IPS-18a (cell line): ENCODE measurements around the gene CCDC50.

Source experiments
- H3K27ac ChIP-seq: one replicate; pipeline ENCODE4 v1.5.1; 2013; ENCODE audit warnings: low read length
- H3K27me3 ChIP-seq: one replicate; pipeline ENCODE4 v1.6.1; 2013; ENCODE audit warnings: mild to moderate bottlenecking, low read length; ENCODE audit not compliant: control insufficient read depth, insufficient read depth
- H3K36me3 ChIP-seq: one replicate; pipeline ENCODE4 v1.6.1; 2013; ENCODE audit warnings: low read depth, low read length; ENCODE audit not compliant: control insufficient read depth
- H3K4me1 ChIP-seq: one replicate; pipeline ENCODE4 v1.6.1; 2013; ENCODE audit warnings: low read depth, low read length; ENCODE audit not compliant: control insufficient read depth
- H3K4me3 ChIP-seq: one replicate; pipeline ENCODE4 v1.5.1; 2013; ENCODE audit warnings: low read length
- H3K9ac ChIP-seq: one replicate; pipeline ENCODE4 v1.6.1; 2013; ENCODE audit warnings: mild to moderate bottlenecking, low read length, moderate library complexity
- H3K9me3 ChIP-seq: one replicate; pipeline ENCODE4 v1.6.1; 2013; ENCODE audit warnings: low read depth, low read length; ENCODE audit not compliant: control insufficient read depth

Gene CCDC50

DNA sequence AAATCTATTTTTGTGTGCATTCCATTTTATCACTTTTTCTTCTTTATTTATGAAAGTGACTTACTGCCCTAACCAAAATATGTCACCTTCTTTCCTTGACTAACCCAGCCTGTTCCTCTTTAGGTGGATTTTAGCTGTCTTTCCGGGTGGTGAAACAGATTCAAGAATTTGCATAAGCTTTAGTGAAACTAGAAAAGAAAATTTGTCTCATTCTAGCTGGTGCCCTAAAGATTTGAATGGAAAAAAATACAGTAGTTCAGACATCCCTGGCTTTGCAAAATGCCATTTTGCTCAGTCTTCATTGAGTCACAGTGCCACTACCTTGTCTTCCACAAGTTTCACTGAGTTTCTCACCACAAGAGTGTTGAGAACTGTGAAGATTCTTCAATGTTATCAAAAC is 28.2 kb upstream of the CCDC50 start:
- no peak overlapping the region for H3K27ac ChIP-seq
- no peaks in the 10 kb centered on the region for H3K36me3 ChIP-seq
- no peaks in the 10 kb centered on the region for H3K9me3 ChIP-seq
- H3K4me1 ChIP-seq, result peaks cover 10% of the 10 kb centered on the region
- H3K27me3 ChIP-seq, result no peaks in the 10 kb centered on the region
- H3K4me3 ChIP-seq, result no peak overlapping the region
- no peak overlapping the region for H3K9ac ChIP-seq

DNA sequence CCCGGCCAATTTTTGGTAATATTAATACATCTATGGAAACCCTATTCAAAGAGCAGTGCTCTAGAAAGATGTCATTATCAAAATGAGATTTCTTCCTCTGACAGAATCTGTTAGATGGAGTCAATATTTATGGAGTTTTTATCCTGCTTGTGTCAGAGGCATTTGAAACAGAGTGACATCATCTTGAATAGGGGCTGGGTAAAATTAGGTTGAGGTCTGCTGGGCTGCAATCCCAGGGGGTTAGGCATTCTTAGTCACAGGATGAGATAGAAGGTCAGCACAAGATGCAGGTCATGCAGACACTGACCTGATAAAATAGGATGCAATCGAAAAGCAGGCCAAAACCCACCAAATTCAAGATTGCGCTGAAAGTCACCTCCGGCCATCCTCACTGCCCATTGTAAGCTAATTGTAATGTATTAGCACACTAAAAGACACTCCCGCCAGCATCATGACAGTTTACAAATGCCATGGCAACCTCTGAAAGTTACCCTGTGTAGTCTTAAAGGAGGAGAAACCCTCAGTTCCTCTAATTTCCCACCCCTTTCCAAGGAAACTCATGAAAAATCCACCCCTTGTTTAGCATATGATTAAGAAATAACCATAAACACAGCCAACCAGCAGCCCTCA is 27.3 kb upstream of the CCDC50 start:
- Histone ChIP-seq H3K9ac (no peak overlapping the region), H3K27me3 (no peaks in the 10 kb centered on the region), H3K4me3 (no peak overlapping the region), H3K27ac (no peak overlapping the region), H3K36me3 (no peaks in the 10 kb centered on the region), H3K4me1 (peaks cover 10% of the 10 kb centered on the region), H3K9me3 (no peaks in the 10 kb centered on the region)

DNA sequence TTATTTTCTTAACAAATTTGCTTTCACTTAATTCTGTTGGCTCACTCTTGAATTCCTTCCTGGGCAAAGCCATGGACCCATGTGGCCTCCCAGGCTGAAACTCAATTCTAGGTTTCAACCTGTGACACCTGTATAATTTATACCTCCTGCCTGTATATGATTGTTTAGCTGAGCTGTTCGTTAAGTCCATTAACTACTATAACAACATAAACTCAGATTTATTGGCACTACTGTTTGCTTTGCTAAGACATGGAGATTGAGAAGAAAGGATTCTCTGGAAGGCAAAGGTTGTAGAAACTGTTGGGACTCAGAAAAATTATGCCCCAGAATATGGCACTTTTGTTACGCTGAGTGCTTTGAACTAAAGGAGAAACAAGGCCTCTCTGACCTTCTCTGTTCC is 26.7 kb upstream of the CCDC50 start:
- H3K4me1 ChIP-seq, result peaks cover 10% of the 10 kb centered on the region
- no peaks in the 10 kb centered on the region for H3K36me3 ChIP-seq
- H3K27ac ChIP-seq, result no peak overlapping the region
- H3K9ac ChIP-seq, result no peak overlapping the region
- no peak overlapping the region for H3K4me3 ChIP-seq
- H3K9me3 ChIP-seq, result no peaks in the 10 kb centered on the region
- no peaks in the 10 kb centered on the region for H3K27me3 ChIP-seq

DNA sequence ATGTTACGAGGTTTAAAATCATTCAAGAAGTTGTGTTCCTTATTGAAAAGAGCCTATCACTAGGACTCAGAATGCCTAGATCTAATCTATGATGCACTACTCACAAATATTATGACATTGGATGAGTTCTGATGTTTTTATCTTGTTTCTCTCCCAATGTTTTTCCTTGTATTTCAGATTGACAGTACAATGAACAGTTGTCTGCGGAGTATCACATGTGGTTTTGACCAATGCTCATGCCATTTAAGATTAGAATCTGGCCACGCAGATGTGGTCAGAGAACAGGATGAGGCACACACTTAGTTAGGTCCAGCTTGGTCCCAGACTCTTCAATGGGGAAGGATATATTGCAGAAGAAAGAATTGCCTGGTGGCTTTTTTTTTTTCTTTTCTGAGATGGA is 25.6 kb upstream of the CCDC50 start:
- Histone ChIP-seq H3K27ac (no peak overlapping the region), H3K9ac (no peak overlapping the region), H3K4me3 (no peak overlapping the region), H3K36me3 (no peaks in the 10 kb centered on the region), H3K4me1 (peaks cover 10% of the 10 kb centered on the region), H3K27me3 (no peaks in the 10 kb centered on the region), H3K9me3 (no peaks in the 10 kb centered on the region)

DNA sequence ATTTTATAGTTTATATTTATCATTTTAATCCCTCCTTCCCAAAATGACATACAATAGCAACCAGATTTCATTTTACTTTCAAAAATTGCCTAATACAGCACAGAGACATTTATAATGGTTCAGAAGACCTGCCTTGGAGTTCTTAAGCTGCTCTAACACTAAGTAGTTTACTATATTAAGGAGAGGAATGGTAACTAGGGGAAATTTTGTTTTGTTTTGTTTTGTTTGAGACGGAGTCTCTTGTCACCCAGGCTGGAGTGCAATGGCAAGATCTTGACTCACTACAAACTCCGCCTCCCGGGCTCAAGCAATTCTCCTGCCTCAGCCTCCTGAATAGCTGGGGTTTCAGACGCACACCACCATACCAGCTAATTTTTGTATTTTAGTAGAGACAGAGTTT is 22.8 kb upstream of the CCDC50 start:
- H3K9me3 ChIP-seq, result no peaks in the 10 kb centered on the region
- no peaks in the 10 kb centered on the region for H3K36me3 ChIP-seq
- H3K27me3 ChIP-seq, result no peaks in the 10 kb centered on the region
- H3K9ac ChIP-seq, result no peak overlapping the region
- H3K27ac ChIP-seq, result no peak overlapping the region
- peaks cover 10% of the 10 kb centered on the region for H3K4me1 ChIP-seq
- H3K4me3 ChIP-seq, result no peak overlapping the region

DNA sequence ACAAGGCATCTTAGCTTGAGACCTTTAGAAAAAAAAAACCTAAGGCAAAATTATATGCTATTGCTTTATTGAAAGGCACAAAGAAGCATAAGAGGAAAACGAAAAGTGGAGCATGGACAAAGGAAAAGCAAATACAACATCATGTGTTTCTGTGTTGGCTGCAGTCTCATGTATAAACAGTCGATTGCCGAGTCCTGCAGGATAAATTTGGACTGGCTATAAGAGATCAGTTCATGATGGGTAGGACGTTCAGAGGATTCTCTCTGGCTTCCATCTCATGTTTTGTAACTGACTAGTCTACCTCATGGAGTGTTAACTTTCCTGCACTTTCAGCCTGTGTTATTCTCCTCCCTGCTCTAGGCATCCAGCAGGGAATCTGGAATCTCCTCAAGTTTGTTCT is 21.9 kb upstream of the CCDC50 start:
- H3K9me3 ChIP-seq, result no peaks in the 10 kb centered on the region
- H3K4me3 ChIP-seq, result no peak overlapping the region
- no peaks in the 10 kb centered on the region for H3K27me3 ChIP-seq
- H3K36me3 ChIP-seq, result no peaks in the 10 kb centered on the region
- peaks cover 5% of the 10 kb centered on the region for H3K4me1 ChIP-seq
- no peak overlapping the region for H3K27ac ChIP-seq
- no peak overlapping the region for H3K9ac ChIP-seq

DNA sequence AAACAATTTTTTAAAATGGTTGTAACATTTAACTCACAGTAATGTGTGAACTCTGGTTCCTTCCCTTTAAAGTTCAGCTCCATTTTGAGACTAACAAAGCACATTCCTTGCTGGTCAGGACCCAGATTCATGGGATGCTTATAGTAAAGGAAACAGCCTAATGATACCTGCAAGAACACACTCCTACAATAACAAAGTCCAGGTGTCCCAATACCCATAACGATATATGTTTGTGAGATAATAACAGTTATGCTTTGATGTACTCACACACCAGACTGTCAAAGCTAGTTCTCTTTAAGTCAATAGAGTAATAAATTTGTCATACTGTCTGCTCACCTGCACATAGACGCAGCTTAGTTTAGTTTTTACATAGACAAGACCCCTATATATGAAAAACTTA is 15.9 kb upstream of the CCDC50 start:
- no peak overlapping the region for H3K4me3 ChIP-seq
- H3K27me3 ChIP-seq, result no peaks in the 10 kb centered on the region
- H3K9me3 ChIP-seq, result no peaks in the 10 kb centered on the region
- H3K9ac ChIP-seq, result no peak overlapping the region
- H3K36me3 ChIP-seq, result no peaks in the 10 kb centered on the region
- no peaks in the 10 kb centered on the region for H3K4me1 ChIP-seq
- H3K27ac ChIP-seq, result no peak overlapping the region

DNA sequence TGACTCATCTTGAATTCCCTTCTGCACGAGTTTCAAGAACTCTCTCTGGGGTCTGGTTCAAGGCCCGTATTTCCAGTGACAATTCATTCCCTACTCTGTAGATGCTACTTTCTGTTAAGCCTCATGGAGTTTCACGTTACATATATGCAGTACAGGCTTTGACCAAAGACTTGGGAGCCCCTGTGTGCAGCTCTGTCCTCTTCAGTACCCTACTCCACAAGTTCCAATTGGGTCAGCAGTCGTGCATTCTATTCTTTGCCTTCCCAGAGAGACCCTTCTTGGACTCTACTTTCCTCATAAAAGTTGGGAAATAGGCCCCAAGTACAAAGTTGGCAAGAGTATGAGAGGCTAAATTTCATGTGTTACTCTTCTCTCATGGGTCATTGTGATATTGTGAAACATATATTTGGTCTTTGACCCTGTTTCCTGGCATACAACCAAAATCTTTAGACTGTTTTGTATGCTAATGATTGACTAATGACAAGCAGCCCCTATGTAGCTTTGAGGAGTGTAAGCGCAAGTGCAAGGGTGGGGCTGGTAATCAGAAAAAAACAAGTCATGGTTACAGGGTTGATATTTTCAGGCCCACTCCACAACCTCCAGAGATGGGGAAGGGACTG is 15.0 kb upstream of the CCDC50 start:
- Histone ChIP-seq H3K4me1 (no peaks in the 10 kb centered on the region), H3K9ac (no peak overlapping the region), H3K9me3 (no peaks in the 10 kb centered on the region), H3K27me3 (no peaks in the 10 kb centered on the region), H3K36me3 (no peaks in the 10 kb centered on the region), H3K27ac (no peak overlapping the region), H3K4me3 (no peak overlapping the region)

DNA sequence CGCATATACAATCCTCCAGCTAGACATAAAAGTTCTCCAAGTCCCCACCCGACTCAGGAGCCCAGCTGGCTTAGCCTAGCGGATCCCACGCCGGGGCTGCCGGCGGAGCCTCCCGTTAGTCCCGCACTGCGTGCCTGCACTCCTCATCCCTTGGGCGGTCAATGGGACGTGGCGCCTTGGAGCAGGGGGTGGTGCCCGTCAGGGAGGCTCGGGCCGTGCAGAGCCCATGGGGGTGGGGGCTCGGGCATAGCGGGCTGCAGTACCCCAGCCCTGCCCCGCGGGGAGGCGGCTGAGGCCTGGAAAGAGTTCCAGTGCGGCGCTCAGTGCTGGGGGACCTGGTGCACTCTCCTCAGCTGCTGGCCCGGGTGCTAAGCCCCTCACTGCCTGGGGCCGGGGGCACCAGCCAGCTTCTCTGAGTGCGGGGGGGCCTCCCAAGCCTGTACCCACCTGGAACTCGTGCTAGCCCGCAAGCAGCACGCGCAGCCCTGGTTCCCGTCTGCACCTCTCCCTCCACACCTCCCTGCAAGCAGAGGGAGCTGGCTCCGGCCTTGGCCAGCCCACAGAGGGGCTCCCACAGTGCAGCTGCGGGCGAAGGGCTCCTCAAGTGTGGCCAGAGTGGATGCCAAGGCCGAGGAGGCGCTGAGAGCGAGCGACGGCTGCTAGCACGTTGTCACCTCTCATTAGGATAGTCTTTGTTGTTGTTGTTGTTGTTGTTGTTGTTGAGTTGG is 12.2 kb upstream of the CCDC50 start:
- H3K4me1 ChIP-seq, result no peaks in the 10 kb centered on the region
- no peak overlapping the region for H3K9ac ChIP-seq
- no peak overlapping the region for H3K27ac ChIP-seq
- no peaks in the 10 kb centered on the region for H3K9me3 ChIP-seq
- H3K27me3 ChIP-seq, result no peaks in the 10 kb centered on the region
- no peak overlapping the region for H3K4me3 ChIP-seq
- H3K36me3 ChIP-seq, result no peaks in the 10 kb centered on the region

DNA sequence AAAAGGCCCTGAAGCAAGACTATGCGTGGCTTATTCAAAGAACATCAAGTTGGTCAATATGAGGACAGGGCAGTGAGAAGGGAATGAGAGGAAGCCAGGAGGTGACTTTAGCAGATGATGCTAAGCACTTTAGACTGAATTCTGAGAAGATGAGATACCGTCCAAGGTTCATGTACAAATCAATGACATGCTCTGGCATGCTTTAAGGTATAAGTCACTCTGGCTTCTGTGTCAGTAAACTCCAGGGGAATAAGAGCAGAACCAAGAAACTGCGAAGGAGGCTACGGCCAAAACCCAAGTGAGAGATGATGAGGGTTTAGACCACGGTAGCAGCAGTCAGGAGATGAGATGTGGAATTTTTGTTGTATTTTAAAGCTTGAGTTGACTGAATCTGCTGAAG is 8.9 kb upstream of the CCDC50 start:
- Histone ChIP-seq H3K27ac (no peak overlapping the region), H3K4me1 (no peaks in the 10 kb centered on the region), H3K36me3 (no peaks in the 10 kb centered on the region), H3K9ac (no peak overlapping the region), H3K27me3 (no peaks in the 10 kb centered on the region), H3K4me3 (no peak overlapping the region), H3K9me3 (no peaks in the 10 kb centered on the region)

DNA sequence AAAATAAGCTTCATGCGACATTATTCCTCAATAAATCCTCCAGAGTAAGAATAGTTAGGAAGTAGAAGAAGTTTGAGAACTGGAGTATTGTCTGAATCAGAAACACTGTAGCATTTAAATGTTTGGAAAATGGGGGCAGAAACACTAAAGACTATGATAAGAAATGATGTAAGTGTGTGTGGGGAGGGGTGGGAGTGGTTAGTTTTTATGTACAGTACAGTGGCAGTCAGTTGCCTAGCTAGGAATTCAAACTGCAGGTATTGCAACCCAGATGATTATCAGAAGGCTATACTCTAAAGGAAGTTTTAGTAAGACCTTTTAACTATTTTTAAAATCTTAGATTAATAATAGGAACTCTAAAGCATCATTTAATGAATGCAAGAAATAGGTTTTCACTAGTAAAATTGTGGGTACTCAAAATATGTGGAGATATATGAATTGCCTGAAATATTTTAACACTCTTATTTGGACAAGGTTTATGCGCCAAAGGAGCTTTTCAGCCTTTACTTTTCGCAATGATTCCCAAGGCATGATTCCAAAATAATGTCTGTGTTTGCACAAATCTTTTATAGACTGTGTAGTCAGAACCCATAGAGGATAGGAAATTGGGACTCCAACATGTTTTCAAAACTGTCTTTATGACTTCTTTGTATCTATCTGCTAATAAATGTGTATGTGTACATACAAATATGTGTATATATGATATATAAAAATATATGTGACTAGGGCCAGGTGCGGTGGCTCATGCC is 8.0 kb upstream of the CCDC50 start:
- Histone ChIP-seq H3K36me3 (no peaks in the 10 kb centered on the region), H3K27me3 (no peaks in the 10 kb centered on the region), H3K4me3 (no peak overlapping the region), H3K27ac (no peak overlapping the region), H3K4me1 (no peaks in the 10 kb centered on the region), H3K9ac (no peak overlapping the region), H3K9me3 (no peaks in the 10 kb centered on the region)
